Lower lobe of right lung (tissue), 2 donors: ENCODE results near the gene RWDD1. TPM values are rescaled to one million over a fixed set of nuclear protein-coding genes. Genes with fewer than 3 reads are reported as not detected.

Source experiments
- ATAC-seq, 2 donors: fragments of 200-7000 bp; cut with Tn5 transposase; one replicate each; pipeline ENCODE4 v1.9.1; 2020 to 2022; ENCODE audit warnings: mild to moderate bottlenecking in 2 of 2, moderate library complexity in 2 of 2
- DNase-seq: peaks from one replicate; pipeline ENCODE4 v3.0.0-alpha.2; 2020
- H3K27ac ChIP-seq: fragments of 200-600 bp; one replicate; pipeline ENCODE4 v1.8.0; 2022
- H3K27me3 ChIP-seq: fragments of 200-600 bp; one replicate; pipeline ENCODE4 v1.8.0; 2022; ENCODE audit warnings: low read depth
- H3K36me3 ChIP-seq: fragments of 200-600 bp; one replicate; pipeline ENCODE4 v1.8.0; 2022; ENCODE audit warnings: mild to moderate bottlenecking
- H3K4me1 ChIP-seq: fragments of 200-600 bp; one replicate; pipeline ENCODE4 v1.8.0; 2022
- H3K4me3 ChIP-seq: fragments of 200-600 bp; one replicate; pipeline ENCODE4 v1.8.0; 2022; ENCODE audit warnings: mild to moderate bottlenecking
- H3K9me3 ChIP-seq: fragments of 200-600 bp; one replicate; pipeline ENCODE4 v1.8.0; 2022
- CTCF ChIP-seq: fragments of 200-600 bp; IDR thresholded peaks from one replicate; pipeline ENCODE4 v1.8.0; 2022; ENCODE audit warnings: antibody characterized with exemption, mild to moderate bottlenecking
- intact Hi-C: fragments of 100-400 bp; cut with DNase I; formaldehyde crosslinking; loops from one replicate; pipeline ENCODE4 v1.11.0; 2022
- total RNA-seq: library from RNA; stranded (reverse); fragmentation: NEBNext Ultra II Directional; extraction: Animal tissue kit (Norgen Biotek cat#: 25700); gene quantifications from one replicate; pipeline ENCODE4 v1.2.1, GENCODE V29; 2021
- donor health status: DM: no; HTN: yes; CAD: no; lungs with severe emphysema.

RWDD1 gene
- total RNA-seq, 1 donor from 2014 or later: 35.9 TPM

- no peak overlapping the region for H3K27ac ChIP-seq
- intact Hi-C loops: no loop called here
- ATAC-seq (no peak), DNase-seq (no peak)
- peaks cover 28% of the 10 kb centered on the region for H3K4me1 ChIP-seq
- H3K27me3 ChIP-seq: no peaks in the 10 kb centered on the region
- H3K4me3 ChIP-seq: no peak overlapping the region
- no peaks in the 10 kb centered on the region for H3K9me3 ChIP-seq
- TF ChIP-seq CTCF: no peak
- H3K36me3 ChIP-seq: peaks cover 34% of the 10 kb centered on the region
Observed at GRCh38 chr6:116575227-116575626, 3.9 kb downstream of the RWDD1 start.

GRCh38 chr6:116577486-116577885 is 6.2 kb downstream of the RWDD1 start:
- no peak for TF ChIP-seq CTCF
- Histone ChIP-seq H3K27ac (no peak overlapping the region), H3K27me3 (no peaks in the 10 kb centered on the region), H3K4me3 (no peak overlapping the region), H3K9me3 (no peaks in the 10 kb centered on the region), H3K4me1 (peaks cover 21% of the 10 kb centered on the region), H3K36me3 (peaks cover 50% of the 10 kb centered on the region)
- intact Hi-C loops: no loop called here
- ATAC-seq (no peak), DNase-seq (no peak)

GRCh38 chr6:116578335-116578734 is 7.0 kb downstream of the RWDD1 start:
- intact Hi-C loops: no loop called here
- no peaks in the 10 kb centered on the region for H3K27me3 ChIP-seq
- no peak for ATAC-seq
- DNase-seq: no peak
- peaks cover 12% of the 10 kb centered on the region for H3K4me1 ChIP-seq
- H3K9me3 ChIP-seq: no peaks in the 10 kb centered on the region
- TF ChIP-seq CTCF: no peak
- H3K36me3 ChIP-seq: peaks cover 59% of the 10 kb centered on the region
- H3K27ac ChIP-seq: no peak overlapping the region
- H3K4me3 ChIP-seq: no peak overlapping the region

- intact Hi-C loops: no loop called here
- Histone ChIP-seq H3K9me3 (no peaks in the 10 kb centered on the region), H3K4me3 (no peak overlapping the region), H3K27ac (no peak overlapping the region), H3K27me3 (no peaks in the 10 kb centered on the region), H3K36me3 (peaks cover 64% of the 10 kb centered on the region), H3K4me1 (peaks cover 9% of the 10 kb centered on the region)
- DNase-seq (no peak), ATAC-seq (no peak)
- TF ChIP-seq CTCF: no peak
Observed at GRCh38 chr6:116579143-116579542, 7.8 kb downstream of the RWDD1 start.

- ATAC-seq (no peak), DNase-seq (no peak)
- Histone ChIP-seq H3K4me1 (peaks cover 9% of the 10 kb centered on the region), H3K9me3 (no peaks in the 10 kb centered on the region), H3K27me3 (no peaks in the 10 kb centered on the region), H3K4me3 (no peak overlapping the region), H3K27ac (no peak overlapping the region), H3K36me3 (peaks cover 71% of the 10 kb centered on the region)
- intact Hi-C loops: no loop called here
- TF ChIP-seq CTCF: no peak
Observed at GRCh38 chr6:116580198-116580597, 8.9 kb downstream of the RWDD1 start.

- DNase-seq: no peak
- Histone ChIP-seq H3K9me3 (no peaks in the 10 kb centered on the region), H3K27me3 (no peaks in the 10 kb centered on the region), H3K4me1 (no peaks in the 10 kb centered on the region), H3K27ac (no peak overlapping the region), H3K4me3 (no peak overlapping the region), H3K36me3 (peaks cover 73% of the 10 kb centered on the region)
- intact Hi-C loops: no loop called here
- no peak for ATAC-seq
- no peak for TF ChIP-seq CTCF
Observed at GRCh38 chr6:116586276-116586675, 15.0 kb downstream of the RWDD1 start.
